ENCODE data around the gene NPTX1. TPM values are rescaled to one million over a fixed set of nuclear protein-coding genes. Genes with fewer than 3 reads are reported as not detected.

NPTX1 gene
- polyA plus RNA-seq, 5 donors: 4.0 to 10.5 (median 6.2) TPM

- no peak for DNase-seq
Observed at GRCh38 chr17:80481284-80482057, 5.1 kb upstream of the NPTX1 start.

GRCh38 chr17:80480248-80480647 lies 3.8 kb upstream of the NPTX1 start:
- no peak for DNase-seq

- no peak for DNase-seq
Observed at GRCh38 chr17:80479246-80479566, 2.8 kb upstream of the NPTX1 start.

- DNase-seq: no peak
Observed at GRCh38 chr17:80478487-80479245, 2.3 kb upstream of the NPTX1 start.

- no peak for DNase-seq
Observed at GRCh38 chr17:80477647-80478478, 1.5 kb upstream of the NPTX1 start.

- DNase-seq: no peak
Observed at GRCh38 chr17:80476877-80477646, 655 bp upstream of the NPTX1 start.

GRCh38 chr17:80474961-80475909 lies 1.2 kb downstream of the NPTX1 start:
- no peak for DNase-seq

- no peak for DNase-seq
Observed at GRCh38 chr17:80474231-80474960, 2.0 kb downstream of the NPTX1 start.

GRCh38 chr17:80473701-80474100 lies 2.7 kb downstream of the NPTX1 start:
- no peak for DNase-seq

- DNase-seq: no peak
Observed at GRCh38 chr17:80472996-80473395, 3.4 kb downstream of the NPTX1 start.

GRCh38 chr17:80471922-80472321 lies 4.5 kb downstream of the NPTX1 start:
- DNase-seq: no peak

- no peak for DNase-seq
Observed at GRCh38 chr17:80470603-80471002, 5.8 kb downstream of the NPTX1 start.

GRCh38 chr17:80469667-80470066 lies 6.7 kb downstream of the NPTX1 start:
- no peak for DNase-seq

GRCh38 chr17:80468781-80469493 lies 7.5 kb downstream of the NPTX1 start:
- no peak for DNase-seq

- no peak for DNase-seq
Observed at GRCh38 chr17:80468242-80468641, 8.2 kb downstream of the NPTX1 start.

GRCh38 chr17:80466188-80466705 lies 10.2 kb downstream of the NPTX1 start:
- no peak for DNase-seq

GRCh38 chr17:80465327-80465974 lies 11.0 kb downstream of the NPTX1 start:
- no peak for DNase-seq

- DNase-seq: no peak
Observed at GRCh38 chr17:80464486-80464885, 11.9 kb downstream of the NPTX1 start.
